Keratinocyte (primary cell): ENCODE measurements around the gene NPPC. TPM values are rescaled to one million over a fixed set of nuclear protein-coding genes. Genes with fewer than 3 reads are reported as not detected.

Source experiments
- DNase-seq: peaks from one replicate; pipeline ENCODE4 v3.0.0-alpha.2; 2011; ENCODE audit warnings: low read depth, missing footprints, low spot score
- FAIRE-seq: peaks from 2 replicates; lab custom pipeline; 2011; peaks lifted over from hg19 to GRCh38; lab: Jason Lieb, UNC
- H2AFZ ChIP-seq: 2 replicates; pipeline ENCODE4 v1.6.0; 2012; ENCODE audit warnings: low read length, control low read depth, inconsistent platforms; ENCODE audit not compliant: control insufficient read depth
- H3K27ac ChIP-seq: 2 replicates; pipeline ENCODE4 v1.5.1; 2011; ENCODE audit warnings: low read length; ENCODE audit not compliant: control insufficient read depth, insufficient read depth
- H3K27me3 ChIP-seq: 3 replicates; pipeline ENCODE4 v1.6.0; 2011; ENCODE audit warnings: low read length; ENCODE audit not compliant: control insufficient read depth, insufficient read depth; ENCODE audit errors: extremely low read depth
- H3K36me3 ChIP-seq, 2 experiments: 2 replicates in 1 of 2; 3 replicates in 1 of 2; pipeline ENCODE4 v1.5.1; 2011; ENCODE audit warnings: low read length in 2 of 2, mild to moderate bottlenecking in 1 of 2; ENCODE audit not compliant: control insufficient read depth in 2 of 2, insufficient read depth in 2 of 2; ENCODE audit errors: extremely low read depth in 1 of 2
- H3K4me1 ChIP-seq: 3 replicates; pipeline ENCODE4 v1.5.1; 2011; ENCODE audit warnings: low read length; ENCODE audit not compliant: control insufficient read depth, insufficient read depth; ENCODE audit errors: extremely low read depth
- H3K4me2 ChIP-seq: 3 replicates; pipeline ENCODE4 v1.6.0; 2011; ENCODE audit warnings: low read depth, low read length; ENCODE audit not compliant: control insufficient read depth, insufficient read depth; ENCODE audit errors: extremely low read depth
- H3K4me3 ChIP-seq, 3 experiments: fragments of 200-600 bp in 1 of 3; sonication (generic) in 1 of 3; 2 replicates in 2 of 3; 3 replicates in 1 of 3; pipeline ENCODE4 v1.5.1; 2011 to 2016; ENCODE audit warnings: low read length in 3 of 3, mild to moderate bottlenecking in 3 of 3, control low read depth in 2 of 3, inconsistent platforms in 1 of 3, low read depth in 1 of 3, mixed read lengths in 1 of 3, mixed run types in 1 of 3, moderate library complexity in 1 of 3; ENCODE audit not compliant: control insufficient read depth in 2 of 3, insufficient read depth in 2 of 3; ENCODE audit errors: extremely low read depth in 1 of 3
- H3K79me2 ChIP-seq: 2 replicates; pipeline ENCODE4 v1.6.0; 2012; ENCODE audit warnings: low read length; ENCODE audit not compliant: control insufficient read depth, insufficient read depth
- H3K9ac ChIP-seq: 3 replicates; pipeline ENCODE4 v1.6.0; 2011; ENCODE audit warnings: low read length; ENCODE audit not compliant: control insufficient read depth, insufficient read depth; ENCODE audit errors: extremely low read depth
- H3K9me1 ChIP-seq: 3 replicates; pipeline ENCODE4 v1.6.0; 2011; ENCODE audit warnings: low read length; ENCODE audit not compliant: control insufficient read depth, insufficient read depth; ENCODE audit errors: extremely low read depth
- H3K9me3 ChIP-seq: 2 replicates; pipeline ENCODE4 v1.5.1; 2012; ENCODE audit warnings: low read depth, low read length; ENCODE audit not compliant: control insufficient read depth
- H4K20me1 ChIP-seq: 3 replicates; pipeline ENCODE4 v1.6.0; 2011; ENCODE audit warnings: low read length; ENCODE audit not compliant: control insufficient read depth, insufficient read depth; ENCODE audit errors: extremely low read depth
- EZH2 ChIP-seq: IDR thresholded peaks from one replicate; pipeline ENCODE4 v1.6.1; 2012; ENCODE audit warnings: inconsistent platforms, mild to moderate bottlenecking, low read length, moderate library complexity
- dilution Hi-C: fragments of 300-500 bp; cut with MboI; formaldehyde crosslinking; loops from one replicate; pipeline ENCODE4 v1.7.0; 2020; ENCODE audit warnings: low sequenced_read_pairs; ENCODE audit not compliant: extremely low pct_ligation_motif_present
- polyA plus RNA-seq, 5 experiments: library from polyadenylated mRNA; depleted of rRNA in 3 of 5; stranded (reverse) in 3 of 5; stranded (forward) in 1 of 5; unstranded in 1 of 5; fragments of >200 nt; gene quantifications; 1 replicate in 1 of 5; 2 replicates in 3 of 5; 3 replicates in 1 of 5; pipeline versions ENCODE4 v1.2.1 to v1.2.3, GENCODE V29; 2011 to 2012; ENCODE audit warnings: missing spikeins in 2 of 5, low read depth in 1 of 5, low replicate concordance in 1 of 5
- TF ChIP-seq, protein P1 (sequence below), 3 experiments: IDR thresholded peaks in 1 of 3; conservative IDR thresholded peaks in 1 of 3; optimal IDR thresholded peaks in 1 of 3; 2 replicates in 2 of 3; 3 replicates in 1 of 3; pipeline versions ENCODE3 to v1.5.1; 2011; ENCODE audit warnings: low read length in 3 of 3, mild to moderate bottlenecking in 3 of 3, moderate library complexity in 2 of 3, control low read depth in 1 of 3, inconsistent platforms in 1 of 3; ENCODE audit not compliant: insufficient read depth in 2 of 3; ENCODE audit errors: extremely low read depth in 1 of 3

The NPPC gene
- polyA plus RNA-seq, 1 donor (not counting 4 experiments of a cell fraction or from before 2014, with no cell fraction given): not detected

DNA sequence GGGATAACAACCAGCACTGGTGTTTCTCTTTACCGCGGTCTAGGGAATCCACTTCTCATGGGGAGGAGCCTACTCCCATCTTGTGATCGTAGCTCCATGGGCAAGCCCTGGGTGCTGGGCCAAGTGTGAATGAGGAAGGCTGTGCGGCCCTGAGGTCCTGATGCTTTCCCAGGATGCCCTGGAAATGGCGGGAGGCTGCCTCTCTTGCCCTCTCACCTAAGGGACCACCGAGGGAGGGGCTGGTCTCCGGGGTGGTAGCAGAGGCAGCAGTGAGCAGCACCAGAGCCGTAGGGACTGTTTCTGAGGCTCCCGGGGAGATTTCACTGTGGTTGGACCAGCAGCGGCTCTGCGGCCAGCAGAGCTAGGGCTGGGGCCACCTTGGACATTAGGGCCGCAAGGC lies 15.5 kb upstream of the NPPC start:
- dilution Hi-C loops: no loop called here
- Histone ChIP-seq H3K9ac (no peak overlapping the region), H3K36me3 (no peaks in the 10 kb centered on the region), H3K4me1 (no peaks in the 10 kb centered on the region), H2AFZ (no peak overlapping the region), H3K4me2 (no peak overlapping the region), H4K20me1 (no peaks in the 10 kb centered on the region), H3K4me3 (no peak overlapping the region), H3K27ac (no peak overlapping the region), H3K79me2 (no peaks in the 10 kb centered on the region), H3K9me3 (no peaks in the 10 kb centered on the region), H3K9me1 (no peaks in the 10 kb centered on the region), H3K27me3 (peaks cover 6% of the 10 kb centered on the region)
- FAIRE-seq: no peak
- DNase-seq: no peak
- no peak for TF ChIP-seq EZH2
- TF ChIP-seq, protein P1, sequence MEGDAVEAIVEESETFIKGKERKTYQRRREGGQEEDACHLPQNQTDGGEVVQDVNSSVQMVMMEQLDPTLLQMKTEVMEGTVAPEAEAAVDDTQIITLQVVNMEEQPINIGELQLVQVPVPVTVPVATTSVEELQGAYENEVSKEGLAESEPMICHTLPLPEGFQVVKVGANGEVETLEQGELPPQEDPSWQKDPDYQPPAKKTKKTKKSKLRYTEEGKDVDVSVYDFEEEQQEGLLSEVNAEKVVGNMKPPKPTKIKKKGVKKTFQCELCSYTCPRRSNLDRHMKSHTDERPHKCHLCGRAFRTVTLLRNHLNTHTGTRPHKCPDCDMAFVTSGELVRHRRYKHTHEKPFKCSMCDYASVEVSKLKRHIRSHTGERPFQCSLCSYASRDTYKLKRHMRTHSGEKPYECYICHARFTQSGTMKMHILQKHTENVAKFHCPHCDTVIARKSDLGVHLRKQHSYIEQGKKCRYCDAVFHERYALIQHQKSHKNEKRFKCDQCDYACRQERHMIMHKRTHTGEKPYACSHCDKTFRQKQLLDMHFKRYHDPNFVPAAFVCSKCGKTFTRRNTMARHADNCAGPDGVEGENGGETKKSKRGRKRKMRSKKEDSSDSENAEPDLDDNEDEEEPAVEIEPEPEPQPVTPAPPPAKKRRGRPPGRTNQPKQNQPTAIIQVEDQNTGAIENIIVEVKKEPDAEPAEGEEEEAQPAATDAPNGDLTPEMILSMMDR (optimal IDR thresholded peaks at IDR 0.05 in 1 of 3, IDR thresholded peaks at IDR 0.05 in 1 of 3, conservative IDR thresholded peaks at IDR 0.05 in 1 of 3; ENCODE audit: extremely low read depth in 1 of 3, insufficient read depth in 2 of 3, low read length in 3 of 3): no peak

DNA sequence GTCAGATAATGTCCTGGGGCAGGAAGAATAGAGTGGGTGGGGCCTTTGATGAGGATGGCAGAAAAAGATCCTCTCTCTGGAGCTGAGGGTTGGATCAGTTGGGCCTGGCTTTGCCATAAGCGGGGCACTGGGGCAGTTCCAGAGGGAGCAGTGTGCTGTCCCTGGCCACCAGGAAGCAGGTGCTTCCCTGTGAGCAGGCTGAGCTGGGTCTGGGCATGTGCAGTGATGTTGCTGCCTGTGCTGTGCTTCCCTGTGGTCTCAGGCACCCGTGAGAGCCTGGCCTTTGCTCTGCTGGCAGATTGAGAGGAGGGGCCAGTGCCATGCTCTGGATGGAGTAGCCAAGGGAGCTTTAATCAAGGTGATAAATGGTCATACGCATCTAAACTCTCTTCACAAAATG lies 14.6 kb upstream of the NPPC start:
- Histone ChIP-seq H3K27ac (no peak overlapping the region), H4K20me1 (no peaks in the 10 kb centered on the region), H3K79me2 (no peaks in the 10 kb centered on the region), H3K9me3 (no peaks in the 10 kb centered on the region), H3K27me3 (no peaks in the 10 kb centered on the region), H2AFZ (no peak overlapping the region), H3K9me1 (no peaks in the 10 kb centered on the region), H3K36me3 (no peaks in the 10 kb centered on the region), H3K9ac (no peak overlapping the region), H3K4me3 (no peak overlapping the region), H3K4me2 (no peak overlapping the region), H3K4me1 (no peaks in the 10 kb centered on the region)
- no peak for FAIRE-seq
- TF ChIP-seq, protein P1 (optimal IDR thresholded peaks at IDR 0.05 in 1 of 3, IDR thresholded peaks at IDR 0.05 in 1 of 3, conservative IDR thresholded peaks at IDR 0.05 in 1 of 3; ENCODE audit: extremely low read depth in 1 of 3, insufficient read depth in 2 of 3, low read length in 3 of 3): no peak
- TF ChIP-seq EZH2: no peak
- dilution Hi-C loops: no loop called here
- DNase-seq: no peak
